Measurements from ENCODE around the gene NEGR1. TPM values are rescaled to one million over a fixed set of nuclear protein-coding genes. Genes with fewer than 3 reads are reported as not detected.

NEGR1 gene
- total RNA-seq, 1 experiment from 2014 or later: 0.05 TPM

DNA sequence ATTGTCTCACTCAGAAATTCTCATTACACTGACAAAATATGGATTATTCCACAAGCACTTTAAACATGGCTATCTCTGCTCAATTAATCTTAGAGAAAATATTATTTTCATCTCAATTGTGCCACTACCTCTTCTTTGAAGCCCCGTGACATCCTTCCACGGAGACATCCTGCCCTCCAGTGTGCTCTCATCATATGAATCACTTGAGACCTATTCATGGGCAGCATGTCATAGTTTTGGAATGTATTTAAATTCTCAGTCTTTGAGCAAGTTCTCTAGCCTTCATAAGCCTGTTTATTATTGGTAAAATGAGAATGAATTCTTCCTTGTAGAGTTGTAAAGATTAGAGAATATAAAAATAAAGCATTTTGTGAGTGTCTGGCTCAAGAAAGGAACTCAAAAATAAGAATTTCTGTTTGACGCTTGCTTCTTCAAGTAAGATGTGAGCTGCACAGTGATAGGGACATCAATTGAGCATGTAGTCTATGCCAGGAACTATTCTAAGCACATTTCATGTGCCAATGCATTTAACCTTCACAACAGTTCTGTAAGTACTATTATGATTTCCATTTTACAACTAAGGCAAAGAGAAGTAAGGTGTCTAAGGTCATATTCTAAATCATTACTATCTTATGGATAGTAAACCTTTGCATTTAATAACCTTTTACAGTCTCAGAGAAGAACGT, 644.1 kb downstream of the NEGR1 start:
- no peak overlapping the region for H3K9ac ChIP-seq (ENCODE audit: low read length)
- CTCF ChIA-PET: no interaction called here
- TF ChIP-seq CBX3 (IDR thresholded peaks at IDR 0.05; ENCODE audit: low read depth): no peak
- no peak for TF ChIP-seq YY1 (IDR thresholded peaks at IDR 0.05; ENCODE audit: extremely low read depth, insufficient replicate concordance, low read depth, low read length)
- no peak for TF ChIP-seq ZFX (IDR thresholded peaks at IDR 0.05)
- TF ChIP-seq SIN3A (IDR thresholded peaks at IDR 0.05; ENCODE audit: low read depth): no peak
- no peak for TF ChIP-seq JUND (IDR thresholded peaks at IDR 0.05)
- no peak for TF ChIP-seq RAD21 (IDR thresholded peaks at IDR 0.05; ENCODE audit: low read depth)
- no peak for TF ChIP-seq SRF (IDR thresholded peaks at IDR 0.05; ENCODE audit: low read depth)
- TF ChIP-seq EZH2 (IDR thresholded peaks at IDR 0.05): no peak
- no peak for TF ChIP-seq POLR2A (IDR thresholded peaks at IDR 0.05; ENCODE audit: borderline replicate concordance, extremely low read depth, insufficient read depth, insufficient read length)
- TF ChIP-seq ZNF274 (IDR thresholded peaks at IDR 0.05; ENCODE audit: low read depth, low read length): no peak
- TF ChIP-seq, protein P1, sequence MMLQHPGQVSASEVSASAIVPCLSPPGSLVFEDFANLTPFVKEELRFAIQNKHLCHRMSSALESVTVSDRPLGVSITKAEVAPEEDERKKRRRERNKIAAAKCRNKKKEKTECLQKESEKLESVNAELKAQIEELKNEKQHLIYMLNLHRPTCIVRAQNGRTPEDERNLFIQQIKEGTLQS (IDR thresholded peaks at IDR 0.05): no peak
- TF ChIP-seq SP1 (IDR thresholded peaks at IDR 0.05; ENCODE audit: low read depth): no peak
- H3K27ac ChIP-seq (ENCODE audit: low read depth, low read length): no peak overlapping the region
- no peaks in the 10 kb centered on the region for H3K4me1 ChIP-seq (ENCODE audit: control insufficient read depth in 1 of 2, insufficient read depth in 2 of 2, low read length in 2 of 2)
- no peak overlapping the region for H2AFZ ChIP-seq (ENCODE audit: low read depth, low read length, poor library complexity, severe bottlenecking)
- BruUV-seq (replicated peaks): no TSS peak
- RAD21 ChIA-PET (ENCODE audit: low non-redundant PET in 1 of 2, low total read pairs in 2 of 2, uncharacterized antibody in 2 of 2, unreplicated experiment in 2 of 2): no interaction called here
- no peaks in the 10 kb centered on the region for H4K20me1 ChIP-seq (ENCODE audit: insufficient read depth)
- no peaks in the 10 kb centered on the region for H3K79me2 ChIP-seq (ENCODE audit: insufficient read depth, low read length)
- intact Hi-C loops (cut with micrococcal nuclease): no loop called here
- no peaks in the 10 kb centered on the region for H3K27me3 ChIP-seq (ENCODE audit: insufficient read depth, low read length)
- DNase-seq (ENCODE audit: low read depth, low spot score) (no peak), ATAC-seq (no peak)
- peaks cover 0 to 25% of the 10 kb centered on the region in 2 experiments; a peak in 2 of 4 replicates for H3K9me3 ChIP-seq (ENCODE audit: control insufficient read depth in 1 of 2, insufficient read depth in 1 of 2, low read depth in 1 of 2, low read length in 2 of 2)
- H3K9me2 ChIP-seq (ENCODE audit: insufficient read depth): no peaks in the 10 kb centered on the region
- POLR2A ChIA-PET: no interaction called here
- no peak overlapping the region for H3K4me3 ChIP-seq (replicated peaks in 1 of 2; ENCODE audit: low read depth in 1 of 2, low read length in 2 of 2)
- no peaks in the 10 kb centered on the region for H3K36me3 ChIP-seq (ENCODE audit: control insufficient read depth in 1 of 2, insufficient read depth in 2 of 2, low read length in 2 of 2)
- no peak overlapping the region for H3K4me2 ChIP-seq (ENCODE audit: low read length)

DNA sequence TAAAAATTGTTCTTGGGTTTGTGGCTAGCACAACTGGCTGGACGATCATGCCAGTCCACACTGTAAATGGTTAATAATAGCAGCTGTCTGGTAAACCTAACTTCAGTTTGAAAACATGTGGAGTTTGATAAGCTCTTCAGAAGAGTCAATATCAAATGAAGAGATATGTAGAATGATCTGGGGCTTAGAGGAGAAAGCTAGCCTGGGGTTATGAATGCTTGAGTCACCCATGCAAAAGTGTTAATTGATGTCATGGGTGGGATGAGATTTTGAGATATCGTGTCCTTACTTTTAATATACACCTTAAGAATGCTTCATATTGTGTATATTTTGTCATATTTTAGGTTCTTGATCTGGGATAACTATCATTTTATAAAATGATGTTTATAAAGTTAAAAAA, 646.8 kb downstream of the NEGR1 start:
- no peak overlapping the region for H2AFZ ChIP-seq (ENCODE audit: low read depth, low read length, poor library complexity, severe bottlenecking)
- intact Hi-C loops (cut with micrococcal nuclease): no loop called here
- peaks cover 0 to 13% of the 10 kb centered on the region in 2 experiments; a peak in 2 of 4 replicates for H3K9me3 ChIP-seq (ENCODE audit: control insufficient read depth in 1 of 2, insufficient read depth in 1 of 2, low read depth in 1 of 2, low read length in 2 of 2)
- ATAC-seq (no peak), DNase-seq (ENCODE audit: low read depth, low spot score) (no peak)
- no peak overlapping the region for H3K27ac ChIP-seq (ENCODE audit: low read depth, low read length)
- H3K79me2 ChIP-seq (ENCODE audit: insufficient read depth, low read length): no peaks in the 10 kb centered on the region
- no peak overlapping the region for H3K4me2 ChIP-seq (ENCODE audit: low read length)
- ChIA-PET CTCF (no interaction called here), RAD21 (ENCODE audit: low non-redundant PET in 1 of 2, low total read pairs in 2 of 2, uncharacterized antibody in 2 of 2, unreplicated experiment in 2 of 2) (no interaction called here), POLR2A (no interaction called here)
- no peaks in the 10 kb centered on the region for H3K27me3 ChIP-seq (ENCODE audit: insufficient read depth, low read length)
- no peaks in the 10 kb centered on the region for H3K9me2 ChIP-seq (ENCODE audit: insufficient read depth)
- H3K4me1 ChIP-seq (ENCODE audit: control insufficient read depth in 1 of 2, insufficient read depth in 2 of 2, low read length in 2 of 2): no peaks in the 10 kb centered on the region
- H3K9ac ChIP-seq (ENCODE audit: low read length): no peak overlapping the region
- no peak overlapping the region for H3K4me3 ChIP-seq (replicated peaks in 1 of 2; ENCODE audit: low read depth in 1 of 2, low read length in 2 of 2)
- BruUV-seq (replicated peaks): no TSS peak
- H4K20me1 ChIP-seq (ENCODE audit: insufficient read depth): no peaks in the 10 kb centered on the region
- TF ChIP-seq, protein P1 (IDR thresholded peaks at IDR 0.05): no peak
- TF ChIP-seq FOSL1 (IDR thresholded peaks at IDR 0.05; ENCODE audit: low read depth): no peak
- no peaks in the 10 kb centered on the region for H3K36me3 ChIP-seq (ENCODE audit: control insufficient read depth in 1 of 2, insufficient read depth in 2 of 2, low read length in 2 of 2)
